Measurements from ENCODE around the gene CARD10. TPM values are rescaled to one million over a fixed set of nuclear protein-coding genes. Genes with fewer than 3 reads are reported as not detected.
A peak's percentile ranks its signal among the peaks of the same experiment; 100 is the strongest.

CARD10 gene
- total and polyA plus RNA-seq, 2 of the 13 experiments (the other 11 are each of a cell fraction or from before 2014, with no cell fraction given): 35.2 to 55.8 TPM

GRCh38 chr22:37464181-37464580 lies 55.0 kb downstream of the CARD10 start:
- H3K4me2 ChIP-seq (ENCODE audit: low read depth, low read length): no peak overlapping the region
- H3K4me3 ChIP-seq (replicated peaks in 1 of 3; ENCODE audit: insufficient read depth in 1 of 3, low read depth in 2 of 3, low read length in 3 of 3): no peak overlapping the region
- no TSS peak for BruUV-seq (replicated peaks)
- no peak for DNase-seq (ENCODE audit: low spot score)
- no peaks in the 10 kb centered on the region for H3K9me3 ChIP-seq (ENCODE audit: low read length)
- 13% methylated on average over 4 of the region's 4 CpGs for WGBS (ENCODE audit: low lambda C conversion rate)
- H3K4me1 ChIP-seq (ENCODE audit: insufficient read depth, low read length): no peaks in the 10 kb centered on the region
- no peaks in the 10 kb centered on the region for H3K36me3 ChIP-seq (replicated peaks in 1 of 2; ENCODE audit: control insufficient read depth in 1 of 2, insufficient read depth in 2 of 2, low read length in 2 of 2)
- CTCF ChIA-PET (ENCODE audit: low intra/inter-chr PET ratio, low total read pairs): no interaction called here
- no peak for ATAC-seq
- H2AFZ ChIP-seq (ENCODE audit: low read length): no peak overlapping the region
- no peak for FAIRE-seq
- H3K27ac ChIP-seq (ENCODE audit: extremely low read length, insufficient read depth, low read length): no peak overlapping the region
- POLR2A ChIA-PET: no interaction called here
- H3K27me3 ChIP-seq (ENCODE audit: control insufficient read depth in 1 of 2, insufficient read depth in 2 of 2, low read length in 2 of 2): peaks cover 0 to 3% of the 10 kb centered on the region in 2 experiments; a peak in 3 of 5 replicates
- H3K9ac ChIP-seq (ENCODE audit: insufficient read depth, low read depth, low read length): no peak overlapping the region
- in situ Hi-C loops (cut with HindIII; ENCODE audit: extremely low pct_ligation_motif_present, low pct_unique_long_range_greater_than_20kb): no loop called here
- TF ChIP-seq ZSCAN9 (CRISPR knock-in tag; IDR thresholded peaks at IDR 0.05; ENCODE audit: borderline replicate concordance) (no peak), SRSF9 (IDR thresholded peaks at IDR 0.05; ENCODE audit: borderline replicate concordance, insufficient read depth, low read depth, low read length, poor library complexity, severe bottlenecking) (no peak), ZNF709 (CRISPR knock-in tag; IDR thresholded peaks at IDR 0.05) (no peak), ZBTB34 (CRISPR knock-in tag; IDR thresholded peaks at IDR 0.05) (no peak)
- intact Hi-C loops (cut with micrococcal nuclease; ENCODE audit: unreplicated experiment): no loop called here
- no peaks in the 10 kb centered on the region for H3K79me2 ChIP-seq (ENCODE audit: insufficient read depth, low read length)
- no peaks in the 10 kb centered on the region; the same call in 1 of the 2 replicates for H4K20me1 ChIP-seq (ENCODE audit: insufficient read depth, low read length)

DNA sequence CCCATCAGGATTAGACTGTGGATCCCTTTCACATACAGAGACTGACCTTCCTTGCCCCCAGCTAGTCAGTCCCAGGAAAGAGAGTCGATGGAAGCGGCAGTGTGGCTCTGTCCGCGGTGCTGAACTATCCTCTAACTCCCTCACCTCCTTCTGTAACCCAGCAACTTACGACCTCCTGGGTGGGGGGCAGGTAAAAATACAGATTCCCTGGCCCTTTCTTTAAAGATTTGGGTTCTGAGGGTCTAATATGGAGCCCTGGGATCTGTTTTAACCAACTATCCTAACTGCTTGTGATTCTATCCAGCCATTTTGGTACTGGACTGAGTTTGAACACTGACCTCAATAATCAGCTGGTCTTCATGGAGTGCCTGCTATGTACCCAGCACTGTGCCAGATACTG lies 56.2 kb downstream of the CARD10 start:
- ATAC-seq (peak; percentile 60), FAIRE-seq (no peak), DNase-seq (ENCODE audit: low spot score) (peak; percentile 28)
- Histone ChIP-seq H3K9me3 (ENCODE audit: low read length) (no peaks in the 10 kb centered on the region), H4K20me1 (ENCODE audit: insufficient read depth, low read length) (no peaks in the 10 kb centered on the region; the same call in 1 of the 2 replicates), H3K4me3 (replicated peaks in 1 of 3; ENCODE audit: insufficient read depth in 1 of 3, low read depth in 2 of 3, low read length in 3 of 3) (no peak overlapping the region), H3K4me1 (ENCODE audit: insufficient read depth, low read length) (no peaks in the 10 kb centered on the region), H3K79me2 (ENCODE audit: insufficient read depth, low read length) (no peaks in the 10 kb centered on the region), H3K27me3 (ENCODE audit: control insufficient read depth in 1 of 2, insufficient read depth in 2 of 2, low read length in 2 of 2) (peaks cover 0 to 3% of the 10 kb centered on the region in 2 experiments; a peak in 3 of 5 replicates), H2AFZ (ENCODE audit: low read length) (no peak overlapping the region), H3K27ac (ENCODE audit: extremely low read length, insufficient read depth, low read length) (no peak overlapping the region), H3K36me3 (replicated peaks in 1 of 2; ENCODE audit: control insufficient read depth in 1 of 2, insufficient read depth in 2 of 2, low read length in 2 of 2) (no peaks in the 10 kb centered on the region), H3K9ac (ENCODE audit: insufficient read depth, low read depth, low read length) (no peak overlapping the region), H3K4me2 (ENCODE audit: low read depth, low read length) (no peak overlapping the region)
- BruUV-seq (replicated peaks): no TSS peak
- in situ Hi-C loops (cut with HindIII; ENCODE audit: extremely low pct_ligation_motif_present, low pct_unique_long_range_greater_than_20kb): no loop called here
- CTCF ChIA-PET (ENCODE audit: low intra/inter-chr PET ratio, low total read pairs): no interaction called here
- WGBS (ENCODE audit: low lambda C conversion rate): 4% methylated on average over 5 of the region's 5 CpGs
- intact Hi-C loops (cut with micrococcal nuclease; ENCODE audit: unreplicated experiment): no loop called here
- POLR2A ChIA-PET: no interaction called here
- TF ChIP-seq POLR2AphosphoS5 (IDR thresholded peaks at IDR 0.05; ENCODE audit: low read depth, low read length): no peak
- TF ChIP-seq, protein P1, sequence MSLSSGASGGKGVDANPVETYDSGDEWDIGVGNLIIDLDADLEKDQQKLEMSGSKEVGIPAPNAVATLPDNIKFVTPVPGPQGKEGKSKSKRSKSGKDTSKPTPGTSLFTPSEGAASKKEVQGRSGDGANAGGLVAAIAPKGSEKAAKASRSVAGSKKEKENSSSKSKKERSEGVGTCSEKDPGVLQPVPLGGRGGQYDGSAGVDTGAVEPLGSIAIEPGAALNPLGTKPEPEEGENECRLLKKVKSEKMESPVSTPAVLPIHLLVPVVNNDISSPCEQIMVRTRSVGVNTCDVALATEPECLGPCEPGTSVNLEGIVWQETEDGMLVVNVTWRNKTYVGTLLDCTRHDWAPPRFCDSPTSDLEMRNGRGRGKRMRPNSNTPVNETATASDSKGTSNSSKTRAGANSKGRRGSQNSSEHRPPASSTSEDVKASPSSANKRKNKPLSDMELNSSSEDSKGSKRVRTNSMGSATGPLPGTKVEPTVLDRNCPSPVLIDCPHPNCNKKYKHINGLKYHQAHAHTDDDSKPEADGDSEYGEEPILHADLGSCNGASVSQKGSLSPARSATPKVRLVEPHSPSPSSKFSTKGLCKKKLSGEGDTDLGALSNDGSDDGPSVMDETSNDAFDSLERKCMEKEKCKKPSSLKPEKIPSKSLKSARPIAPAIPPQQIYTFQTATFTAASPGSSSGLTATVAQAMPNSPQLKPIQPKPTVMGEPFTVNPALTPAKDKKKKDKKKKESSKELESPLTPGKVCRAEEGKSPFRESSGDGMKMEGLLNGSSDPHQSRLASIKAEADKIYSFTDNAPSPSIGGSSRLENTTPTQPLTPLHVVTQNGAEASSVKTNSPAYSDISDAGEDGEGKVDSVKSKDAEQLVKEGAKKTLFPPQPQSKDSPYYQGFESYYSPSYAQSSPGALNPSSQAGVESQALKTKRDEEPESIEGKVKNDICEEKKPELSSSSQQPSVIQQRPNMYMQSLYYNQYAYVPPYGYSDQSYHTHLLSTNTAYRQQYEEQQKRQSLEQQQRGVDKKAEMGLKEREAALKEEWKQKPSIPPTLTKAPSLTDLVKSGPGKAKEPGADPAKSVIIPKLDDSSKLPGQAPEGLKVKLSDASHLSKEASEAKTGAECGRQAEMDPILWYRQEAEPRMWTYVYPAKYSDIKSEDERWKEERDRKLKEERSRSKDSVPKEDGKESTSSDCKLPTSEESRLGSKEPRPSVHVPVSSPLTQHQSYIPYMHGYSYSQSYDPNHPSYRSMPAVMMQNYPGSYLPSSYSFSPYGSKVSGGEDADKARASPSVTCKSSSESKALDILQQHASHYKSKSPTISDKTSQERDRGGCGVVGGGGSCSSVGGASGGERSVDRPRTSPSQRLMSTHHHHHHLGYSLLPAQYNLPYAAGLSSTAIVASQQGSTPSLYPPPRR (CRISPR knock-in tag; IDR thresholded peaks at IDR 0.05; ENCODE audit: borderline replicate concordance): no peak
- TF ChIP-seq, protein P2, sequence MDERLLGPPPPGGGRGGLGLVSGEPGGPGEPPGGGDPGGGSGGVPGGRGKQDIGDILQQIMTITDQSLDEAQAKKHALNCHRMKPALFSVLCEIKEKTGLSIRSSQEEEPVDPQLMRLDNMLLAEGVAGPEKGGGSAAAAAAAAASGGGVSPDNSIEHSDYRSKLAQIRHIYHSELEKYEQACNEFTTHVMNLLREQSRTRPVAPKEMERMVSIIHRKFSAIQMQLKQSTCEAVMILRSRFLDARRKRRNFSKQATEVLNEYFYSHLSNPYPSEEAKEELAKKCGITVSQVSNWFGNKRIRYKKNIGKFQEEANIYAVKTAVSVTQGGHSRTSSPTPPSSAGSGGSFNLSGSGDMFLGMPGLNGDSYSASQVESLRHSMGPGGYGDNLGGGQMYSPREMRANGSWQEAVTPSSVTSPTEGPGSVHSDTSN (CRISPR knock-in tag; IDR thresholded peaks at IDR 0.05): no peak

Data from HepG2 (cell line).